CD4-positive, CD25-positive, alpha-beta regulatory T cell (primary cell): ENCODE results near the gene CMIP. TPM values are rescaled to one million over a fixed set of nuclear protein-coding genes. Genes with fewer than 3 reads are reported as not detected.
A peak's percentile ranks its signal among the peaks of the same experiment; 100 is the strongest.
"Not testable (repeated sequence)": the region's sequence is repeated elsewhere in the genome, so short reads cannot be mapped to it uniquely, and the experiment has no call there.

Source experiments
- ATAC-seq, 2 donors: fragments of 150-1000 bp; cut with Tn5 transposase; one replicate each; pipeline ENCODE4 v1.10.0; 2021; ENCODE audit warnings: low read depth in 2 of 2, moderate number of reproducible peaks in 2 of 2, moderate library complexity in 1 of 2
- DNase-seq, 3 donors: peaks; one replicate each; pipeline versions ENCODE4 v3.0.0 to v3.0.0-alpha.2; 2012 to 2022; ENCODE audit warnings: mixed read lengths in 1 of 3
- H3K27ac ChIP-seq: one replicate; pipeline ENCODE4 v1.7.0; 2013; ENCODE audit warnings: mild to moderate bottlenecking, low read length; ENCODE audit not compliant: insufficient read depth, poor library complexity, severe bottlenecking
- H3K27me3 ChIP-seq: one replicate; pipeline ENCODE4 v1.7.0; 2013; ENCODE audit warnings: low read length; ENCODE audit not compliant: control insufficient read depth, insufficient read depth
- H3K36me3 ChIP-seq: one replicate; pipeline ENCODE4 v1.7.0; 2013; ENCODE audit warnings: mild to moderate bottlenecking, low read length, moderate library complexity; ENCODE audit not compliant: control insufficient read depth, insufficient read depth
- H3K4me1 ChIP-seq: 2 replicates; pipeline ENCODE4 v1.7.0; 2013; ENCODE audit warnings: mild to moderate bottlenecking, low read length; ENCODE audit not compliant: insufficient read depth, control insufficient read depth, poor library complexity, severe bottlenecking
- H3K4me3 ChIP-seq: one replicate; pipeline ENCODE4 v1.7.0; 2013; ENCODE audit warnings: low read depth, mild to moderate bottlenecking, low read length, moderate library complexity
- H3K9me3 ChIP-seq, 2 experiments: 1 replicate in 1 of 2; 2 replicates in 1 of 2; pipeline ENCODE4 v1.7.0; 2013; ENCODE audit warnings: low read length in 2 of 2, mild to moderate bottlenecking in 1 of 2, moderate library complexity in 1 of 2; ENCODE audit not compliant: control insufficient read depth in 2 of 2
- H3K27ac Mint-ChIP-seq, 3 donors: one replicate each; pipeline ENCODE4 v1.8.0; 2020 to 2022; ENCODE audit warnings: mild to moderate bottlenecking in 3 of 3, mixed read lengths in 3 of 3, moderate library complexity in 2 of 3
- H3K27me3 Mint-ChIP-seq: one replicate; pipeline ENCODE4 v1.8.0; 2022; ENCODE audit warnings: mild to moderate bottlenecking, mixed read lengths
- H3K36me3 Mint-ChIP-seq: one replicate; pipeline ENCODE4 v1.8.0; 2020; ENCODE audit warnings: mixed read lengths
- H3K4me1 Mint-ChIP-seq, 4 donors: one replicate each; pipeline ENCODE4 v1.8.0; 2020 to 2022; ENCODE audit warnings: mixed read lengths in 4 of 4, mild to moderate bottlenecking in 1 of 4
- H3K4me3 Mint-ChIP-seq, 4 donors: one replicate each; pipeline ENCODE4 v1.8.0; 2020 to 2022; ENCODE audit warnings: mild to moderate bottlenecking in 4 of 4, mixed read lengths in 4 of 4, moderate library complexity in 3 of 4
- H3K9me3 Mint-ChIP-seq, 7 donors: one replicate each; pipeline ENCODE4 v1.8.0; 2020 to 2022; ENCODE audit warnings: mixed read lengths in 7 of 7, mild to moderate bottlenecking in 3 of 7, moderate library complexity in 2 of 7
- polyA plus RNA-seq, 4 donors: library from polyadenylated mRNA; unstranded; fragments of 300-500 nt; fragmentation: Illumina TruSeq; gene quantifications; one replicate each; pipeline ENCODE4 v1.2.3, GENCODE V29; 2021
- total RNA-seq: library from RNA; stranded (reverse); gene quantifications from one replicate; pipeline ENCODE4 v1.2.3, GENCODE V29; 2022

Gene CMIP
- total and polyA plus RNA-seq, 5 donors from 2014 or later = 0.21 to 49.7 (median 0.94) TPM

- Mint-ChIP-seq H3K27me3 (peaks cover 8% of the 10 kb centered on the region), H3K27ac (no peak overlapping the region), H3K4me3 (no peak overlapping the region), H3K4me1 (peaks cover 0 to 8% (median 0%) of the 10 kb centered on the region in 4 donors), H3K9me3 (no peaks in the 10 kb centered on the region), H3K36me3 (no peaks in the 10 kb centered on the region)
- H3K27me3 ChIP-seq = no peaks in the 10 kb centered on the region
- no peaks in the 10 kb centered on the region for H3K9me3 ChIP-seq
- no peak overlapping the region for H3K4me3 ChIP-seq
- no peaks in the 10 kb centered on the region for H3K36me3 ChIP-seq
- DNase-seq (no peak), ATAC-seq (no peak)
- peaks cover 7% of the 10 kb centered on the region for H3K4me1 ChIP-seq
- H3K27ac ChIP-seq = no peak overlapping the region
Measured at GRCh38 chr16:81403208-81403600, 41.4 kb upstream of the CMIP start.

GRCh38 chr16:81403601-81404391, 40.8 kb upstream of the CMIP start:
- H3K9me3 Mint-ChIP-seq = no peaks in the 10 kb centered on the region
- H3K36me3 ChIP-seq = no peaks in the 10 kb centered on the region
- peaks cover 0 to 8% (median 0%) of the 10 kb centered on the region in 4 donors for H3K4me1 Mint-ChIP-seq
- no peaks in the 10 kb centered on the region for H3K9me3 ChIP-seq
- H3K27me3 Mint-ChIP-seq = peaks cover 8% of the 10 kb centered on the region
- ATAC-seq (peak; percentile 83 to 87), DNase-seq (peak; percentile 65 to 73 (median 71))
- H3K27ac Mint-ChIP-seq = no peak overlapping the region
- H3K27ac ChIP-seq = no peak overlapping the region
- no peak overlapping the region for H3K4me3 ChIP-seq
- no peaks in the 10 kb centered on the region for H3K36me3 Mint-ChIP-seq
- H3K4me1 ChIP-seq = peaks cover 7% of the 10 kb centered on the region
- H3K4me3 Mint-ChIP-seq = no peak overlapping the region
- no peaks in the 10 kb centered on the region for H3K27me3 ChIP-seq

- Mint-ChIP-seq H3K27ac (peak overlapping the region in 1 of 3 donors; percentile 93), H3K4me3 (peak overlapping the region in 1 of 4 donors; percentile 77)
- H3K9me3 ChIP-seq, H3K4me1 ChIP-seq, H3K4me1 Mint-ChIP-seq, ATAC-seq, H3K27me3 Mint-ChIP-seq, H3K9me3 Mint-ChIP-seq, H3K27ac ChIP-seq, H3K4me3 ChIP-seq, H3K36me3 ChIP-seq, H3K36me3 Mint-ChIP-seq, DNase-seq, H3K27me3 ChIP-seq: not testable (repeated sequence)
Measured at GRCh38 chr16:81405002-81405401, 39.6 kb upstream of the CMIP start.

GRCh38 chr16:81405702-81406113, 38.9 kb upstream of the CMIP start:
- H3K27me3 Mint-ChIP-seq = peaks cover 7% of the 10 kb centered on the region
- ATAC-seq = no peak
- Histone ChIP-seq H3K27me3 (no peaks in the 10 kb centered on the region), H3K4me3 (no peak overlapping the region), H3K9me3 (no peaks in the 10 kb centered on the region), H3K27ac (no peak overlapping the region), H3K4me1 (peaks cover 7% of the 10 kb centered on the region), H3K36me3 (no peaks in the 10 kb centered on the region)
- no peak overlapping the region for H3K27ac Mint-ChIP-seq
- H3K36me3 Mint-ChIP-seq = no peaks in the 10 kb centered on the region
- no peak overlapping the region for H3K4me3 Mint-ChIP-seq
- peaks cover 0 to 8% (median 0%) of the 10 kb centered on the region in 4 donors for H3K4me1 Mint-ChIP-seq
- DNase-seq = no peak
- no peaks in the 10 kb centered on the region for H3K9me3 Mint-ChIP-seq

GRCh38 chr16:81408409-81408950, 36.1 kb upstream of the CMIP start:
- ATAC-seq (no peak), DNase-seq (no peak)
- H3K27me3 Mint-ChIP-seq = peaks cover 4% of the 10 kb centered on the region
- no peak overlapping the region for H3K27ac Mint-ChIP-seq
- no peak overlapping the region for H3K27ac ChIP-seq
- no peaks in the 10 kb centered on the region for H3K36me3 ChIP-seq
- H3K9me3 Mint-ChIP-seq = no peaks in the 10 kb centered on the region
- H3K4me1 ChIP-seq = peaks cover 4% of the 10 kb centered on the region
- H3K9me3 ChIP-seq = no peaks in the 10 kb centered on the region
- no peak overlapping the region for H3K4me3 Mint-ChIP-seq
- peaks cover 1% of the 10 kb centered on the region for H3K27me3 ChIP-seq
- no peaks in the 10 kb centered on the region for H3K36me3 Mint-ChIP-seq
- peaks cover 0 to 6% (median 0%) of the 10 kb centered on the region in 4 donors for H3K4me1 Mint-ChIP-seq
- H3K4me3 ChIP-seq = no peak overlapping the region

- Mint-ChIP-seq H3K9me3 (no peaks in the 10 kb centered on the region), H3K27me3 (peaks cover 4% of the 10 kb centered on the region), H3K4me1 (peaks cover 0 to 2% (median 0%) of the 10 kb centered on the region in 4 donors), H3K27ac (no peak overlapping the region), H3K4me3 (no peak overlapping the region), H3K36me3 (no peaks in the 10 kb centered on the region)
- no peak for DNase-seq
- ATAC-seq = no peak
- H3K9me3 ChIP-seq = no peaks in the 10 kb centered on the region
- no peaks in the 10 kb centered on the region for H3K4me1 ChIP-seq
- H3K27me3 ChIP-seq = peaks cover 1% of the 10 kb centered on the region
- H3K36me3 ChIP-seq = no peaks in the 10 kb centered on the region
- no peak overlapping the region for H3K27ac ChIP-seq
- H3K4me3 ChIP-seq = no peak overlapping the region
Measured at GRCh38 chr16:81409016-81409556, 35.5 kb upstream of the CMIP start.

- Mint-ChIP-seq H3K27ac (no peak overlapping the region), H3K36me3 (no peaks in the 10 kb centered on the region), H3K4me1 (no peaks in the 10 kb centered on the region), H3K27me3 (peaks cover 5% of the 10 kb centered on the region), H3K4me3 (no peak overlapping the region), H3K9me3 (no peaks in the 10 kb centered on the region)
- DNase-seq = no peak
- Histone ChIP-seq H3K27me3 (peaks cover 1% of the 10 kb centered on the region), H3K36me3 (no peaks in the 10 kb centered on the region), H3K4me3 (no peak overlapping the region), H3K4me1 (no peaks in the 10 kb centered on the region), H3K27ac (no peak overlapping the region), H3K9me3 (no peaks in the 10 kb centered on the region)
- ATAC-seq = no peak
Measured at GRCh38 chr16:81410643-81411293, 33.8 kb upstream of the CMIP start.
